ENCODE results near the gene RPS19BP1.

Gene RPS19BP1

DNA sequence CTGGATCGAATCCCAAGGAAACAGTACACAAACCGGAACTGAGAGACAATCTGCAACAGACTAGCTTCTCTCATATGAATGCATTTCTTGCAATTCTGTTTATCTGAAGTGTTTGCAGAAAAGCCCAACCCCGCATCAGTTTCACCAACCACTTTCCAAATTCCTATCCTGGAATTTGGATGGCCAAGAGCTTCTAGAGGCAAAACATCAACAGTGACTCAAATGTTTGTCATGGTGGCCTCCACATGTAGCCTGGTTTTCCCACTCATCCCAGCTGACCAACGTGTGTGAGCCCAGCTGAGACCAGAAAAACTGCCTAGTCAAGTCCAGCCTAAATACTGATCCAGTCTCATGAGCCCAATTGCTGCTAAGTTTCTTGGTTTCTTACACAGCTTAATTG is 38.8 kb downstream of the RPS19BP1 start:
- Histone ChIP-seq H3K36me3 (ENCODE audit: insufficient read depth, insufficient read length, low read length) (peaks cover 6% of the 10 kb centered on the region), H3K9me3 (ENCODE audit: insufficient read depth, low read length) (no peaks in the 10 kb centered on the region), H3K4me3 (ENCODE audit: insufficient read length, low read depth) (no peak overlapping the region), H3K9ac (ENCODE audit: insufficient read length, low read depth) (no peak overlapping the region), H3K4me1 (ENCODE audit: insufficient read depth, insufficient read length) (peaks cover 13% of the 10 kb centered on the region), H3K27me3 (ENCODE audit: insufficient read depth, insufficient read length) (peaks cover 10% of the 10 kb centered on the region)
- no peak for TF ChIP-seq YY1 (IDR thresholded peaks at IDR 0.05; ENCODE audit: insufficient read depth, insufficient read length)
- no peak for TF ChIP-seq SUZ12 (IDR thresholded peaks at IDR 0.05; ENCODE audit: extremely low read depth, insufficient read depth, insufficient read length)
- TF ChIP-seq ZNF274 (IDR thresholded peaks at IDR 0.05; ENCODE audit: low read depth, low read length) = no peak
- no peak for DNase-seq (ENCODE audit: low read depth, low spot score)

DNA sequence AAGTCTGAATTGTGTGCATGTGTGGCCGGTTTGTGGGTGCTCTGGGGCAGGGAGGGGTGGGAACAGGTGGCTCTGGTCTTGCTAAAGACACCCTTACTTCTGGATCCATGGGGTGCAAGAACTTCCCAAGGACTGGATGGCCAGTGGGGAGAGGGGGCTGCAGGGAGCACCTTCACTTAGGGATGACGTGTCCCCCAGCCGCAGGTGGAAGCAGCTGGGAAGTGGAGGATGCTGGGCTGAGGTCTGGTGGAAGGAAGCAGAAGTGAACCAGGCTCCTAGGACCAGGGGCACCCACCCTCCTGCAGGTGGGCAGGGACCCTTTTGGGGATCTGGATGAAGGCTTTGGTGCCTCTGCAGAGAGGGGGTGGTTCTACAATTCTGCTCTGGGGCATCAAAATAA is 40.4 kb downstream of the RPS19BP1 start:
- H3K4me1 ChIP-seq (ENCODE audit: insufficient read depth, insufficient read length) = peaks cover 13% of the 10 kb centered on the region
- no peak for DNase-seq (ENCODE audit: low read depth, low spot score)
- H3K36me3 ChIP-seq (ENCODE audit: insufficient read depth, insufficient read length, low read length) = peaks cover 18% of the 10 kb centered on the region
- H3K4me3 ChIP-seq (ENCODE audit: insufficient read length, low read depth) = no peak overlapping the region
- H3K9ac ChIP-seq (ENCODE audit: insufficient read length, low read depth) = no peak overlapping the region
- peaks cover under 1% of the 10 kb centered on the region for H3K27me3 ChIP-seq (ENCODE audit: insufficient read depth, insufficient read length)
- no peaks in the 10 kb centered on the region for H3K9me3 ChIP-seq (ENCODE audit: insufficient read depth, low read length)
- TF ChIP-seq ZNF274 (IDR thresholded peaks at IDR 0.05; ENCODE audit: low read depth, low read length) (no peak), YY1 (IDR thresholded peaks at IDR 0.05; ENCODE audit: insufficient read depth, insufficient read length) (no peak), SUZ12 (IDR thresholded peaks at IDR 0.05; ENCODE audit: extremely low read depth, insufficient read depth, insufficient read length) (no peak)

DNA sequence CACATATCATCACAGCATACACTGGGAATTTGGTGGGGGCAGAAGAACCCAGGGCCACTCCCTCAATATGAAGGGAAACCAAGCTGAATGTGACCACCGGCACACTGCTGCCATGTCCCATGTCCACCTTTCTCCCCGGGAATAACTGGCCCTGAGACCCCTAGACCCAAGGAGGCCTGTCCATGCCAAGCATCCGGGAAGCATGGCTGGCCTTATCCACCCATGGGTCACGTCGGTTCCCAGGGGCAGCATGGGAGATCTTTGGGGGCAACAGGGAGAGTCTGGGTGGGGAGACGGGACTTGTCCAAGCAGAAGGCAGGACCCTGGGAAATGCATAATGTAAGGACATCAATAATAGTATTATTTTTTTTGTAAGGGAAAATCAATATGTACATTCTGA is 40.9 kb downstream of the RPS19BP1 start:
- no peak overlapping the region for H3K4me3 ChIP-seq (ENCODE audit: insufficient read length, low read depth)
- no peak for TF ChIP-seq YY1 (IDR thresholded peaks at IDR 0.05; ENCODE audit: insufficient read depth, insufficient read length)
- no peak for TF ChIP-seq ZNF274 (IDR thresholded peaks at IDR 0.05; ENCODE audit: low read depth, low read length)
- no peak for TF ChIP-seq SUZ12 (IDR thresholded peaks at IDR 0.05; ENCODE audit: extremely low read depth, insufficient read depth, insufficient read length)
- no peaks in the 10 kb centered on the region for H3K9me3 ChIP-seq (ENCODE audit: insufficient read depth, low read length)
- H3K36me3 ChIP-seq (ENCODE audit: insufficient read depth, insufficient read length, low read length) = peaks cover 18% of the 10 kb centered on the region
- no peak overlapping the region for H3K9ac ChIP-seq (ENCODE audit: insufficient read length, low read depth)
- DNase-seq (ENCODE audit: low read depth, low spot score) = no peak
- no peaks in the 10 kb centered on the region for H3K27me3 ChIP-seq (ENCODE audit: insufficient read depth, insufficient read length)
- H3K4me1 ChIP-seq (ENCODE audit: insufficient read depth, insufficient read length) = peaks cover 13% of the 10 kb centered on the region

DNA sequence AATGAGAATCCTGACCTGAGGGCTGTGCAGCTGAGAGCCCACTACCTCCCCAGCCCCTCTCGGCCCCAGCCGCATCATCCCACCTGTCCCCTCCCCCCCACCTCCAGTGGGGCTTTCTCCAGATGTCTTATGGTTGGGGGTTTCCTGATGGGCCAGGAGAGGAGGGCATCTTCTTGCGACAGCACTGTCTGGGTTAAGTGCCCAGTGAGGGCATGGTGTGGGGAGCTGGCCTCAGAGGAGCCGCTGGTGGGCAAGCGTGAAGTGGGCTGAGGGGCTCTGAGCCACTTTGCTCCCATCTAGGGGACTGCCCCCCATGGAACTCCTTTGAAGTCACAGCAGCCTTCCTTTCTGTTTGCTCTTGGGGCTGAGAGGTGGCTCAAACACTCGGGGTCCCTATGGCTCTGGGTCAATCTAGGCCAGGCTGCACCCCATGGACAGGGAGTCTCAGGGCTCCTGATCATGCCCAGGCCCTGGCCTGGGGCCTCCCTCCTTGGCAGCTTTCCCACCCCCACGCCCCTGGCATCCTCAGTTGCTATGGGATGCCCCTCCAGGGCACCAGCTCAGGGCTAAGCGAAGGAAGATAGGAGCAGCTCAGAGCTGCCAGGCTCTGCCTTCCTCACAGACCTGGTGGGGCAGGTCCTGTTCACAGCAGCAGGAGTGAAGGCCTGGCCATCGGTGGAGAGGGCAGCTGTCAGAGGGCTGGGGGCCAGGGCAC is 41.4 kb downstream of the RPS19BP1 start:
- TF ChIP-seq SUZ12 (IDR thresholded peaks at IDR 0.05; ENCODE audit: extremely low read depth, insufficient read depth, insufficient read length) (no peak), ZNF274 (IDR thresholded peaks at IDR 0.05; ENCODE audit: low read depth, low read length) (no peak), YY1 (IDR thresholded peaks at IDR 0.05; ENCODE audit: insufficient read depth, insufficient read length) (no peak)
- no peak overlapping the region for H3K9ac ChIP-seq (ENCODE audit: insufficient read length, low read depth)
- no peaks in the 10 kb centered on the region for H3K9me3 ChIP-seq (ENCODE audit: insufficient read depth, low read length)
- H3K27me3 ChIP-seq (ENCODE audit: insufficient read depth, insufficient read length) = no peaks in the 10 kb centered on the region
- DNase-seq (ENCODE audit: low read depth, low spot score) = no peak
- H3K4me3 ChIP-seq (ENCODE audit: insufficient read length, low read depth) = no peak overlapping the region
- peaks cover 18% of the 10 kb centered on the region for H3K36me3 ChIP-seq (ENCODE audit: insufficient read depth, insufficient read length, low read length)
- H3K4me1 ChIP-seq (ENCODE audit: insufficient read depth, insufficient read length) = peaks cover 10% of the 10 kb centered on the region

DNA sequence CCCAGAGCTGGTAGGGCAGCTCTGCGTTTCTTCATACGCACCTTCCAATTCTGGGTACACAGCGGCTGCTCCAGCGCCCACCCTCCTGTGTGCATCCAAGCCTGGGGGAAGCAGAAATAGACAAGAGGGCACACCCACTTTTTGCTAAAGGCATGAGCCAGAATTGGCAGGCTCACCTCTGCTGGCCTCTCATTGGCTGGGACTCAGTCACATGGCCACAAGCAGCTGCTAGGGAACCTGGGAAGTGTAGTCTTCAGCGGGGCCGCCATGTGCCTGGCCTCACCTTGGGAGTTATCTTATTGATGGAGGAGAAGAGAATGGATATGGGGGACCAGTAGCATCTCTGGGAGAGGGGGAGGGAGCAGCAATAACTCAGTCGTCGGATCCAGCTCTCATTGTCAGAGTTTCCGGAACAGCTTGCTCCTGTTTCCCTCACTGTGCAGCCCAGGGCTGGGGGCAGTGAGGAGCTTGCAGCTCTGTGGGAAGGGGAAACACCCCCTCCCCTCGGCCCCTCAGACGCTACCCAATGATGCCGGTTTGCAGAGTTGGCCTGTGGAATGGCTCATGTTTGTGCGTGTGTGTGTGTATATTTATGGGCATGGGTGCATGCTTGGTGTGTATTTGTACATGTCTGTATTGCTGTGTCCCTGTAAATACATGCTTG is 42.3 kb downstream of the RPS19BP1 start:
- Histone ChIP-seq H3K4me1 (ENCODE audit: insufficient read depth, insufficient read length) (peaks cover 8% of the 10 kb centered on the region), H3K36me3 (ENCODE audit: insufficient read depth, insufficient read length, low read length) (peaks cover 18% of the 10 kb centered on the region), H3K9me3 (ENCODE audit: insufficient read depth, low read length) (no peaks in the 10 kb centered on the region), H3K4me3 (ENCODE audit: insufficient read length, low read depth) (no peak overlapping the region), H3K27me3 (ENCODE audit: insufficient read depth, insufficient read length) (no peaks in the 10 kb centered on the region), H3K9ac (ENCODE audit: insufficient read length, low read depth) (no peak overlapping the region)
- DNase-seq (ENCODE audit: low read depth, low spot score) = no peak
- TF ChIP-seq ZNF274 (IDR thresholded peaks at IDR 0.05; ENCODE audit: low read depth, low read length) (no peak), YY1 (IDR thresholded peaks at IDR 0.05; ENCODE audit: insufficient read depth, insufficient read length) (peak; percentile 66), SUZ12 (IDR thresholded peaks at IDR 0.05; ENCODE audit: extremely low read depth, insufficient read depth, insufficient read length) (no peak)

DNA sequence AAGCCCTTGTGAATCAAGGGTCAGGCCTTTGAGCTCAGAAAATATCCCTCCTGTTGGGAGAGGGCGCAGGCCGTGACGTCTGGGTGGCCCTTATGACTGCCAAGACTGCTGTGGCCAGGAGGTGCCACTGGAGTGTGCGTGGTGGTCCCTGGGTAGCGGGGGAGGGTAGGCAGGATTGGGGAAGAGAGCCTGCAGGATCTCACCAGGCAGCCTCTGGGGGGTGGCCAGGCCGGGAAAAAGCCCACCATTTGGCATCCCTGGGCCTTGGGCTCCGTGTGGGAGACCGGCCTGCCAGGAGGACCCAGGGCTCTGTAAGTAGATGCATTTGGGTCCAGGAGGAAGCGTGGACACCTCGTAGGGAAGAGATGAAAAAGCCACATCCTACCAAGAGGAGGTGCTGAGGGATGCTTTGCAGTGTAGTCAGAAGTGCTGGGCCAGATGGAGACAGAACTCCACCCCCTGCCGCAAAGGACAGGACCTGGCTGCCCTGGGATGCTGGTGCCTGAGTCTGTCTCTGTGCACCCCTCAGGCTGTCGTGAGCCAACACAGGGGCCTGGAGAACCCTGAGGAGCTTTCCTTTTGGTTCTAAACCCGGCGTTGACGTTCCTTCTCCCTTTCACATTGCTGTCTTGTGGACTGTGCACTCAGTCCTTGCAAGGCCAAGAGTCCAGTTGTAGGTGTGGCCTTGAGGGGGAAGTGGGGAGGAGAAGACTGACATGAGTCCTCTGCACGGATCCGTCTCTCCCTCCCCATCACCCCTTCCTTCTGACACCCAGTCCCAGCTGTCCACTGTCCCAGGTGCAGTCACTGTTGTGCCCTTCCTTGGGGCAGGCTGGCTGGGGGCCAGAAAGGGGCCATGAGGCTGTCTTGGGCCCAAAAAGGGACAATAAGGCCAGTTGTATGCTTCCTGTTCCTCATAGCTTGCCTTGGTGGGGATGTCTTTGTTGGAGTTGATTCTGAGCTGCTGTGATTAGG is 43.2 kb downstream of the RPS19BP1 start:
- H3K9me3 ChIP-seq (ENCODE audit: insufficient read depth, low read length) = no peaks in the 10 kb centered on the region
- peaks cover 18% of the 10 kb centered on the region for H3K36me3 ChIP-seq (ENCODE audit: insufficient read depth, insufficient read length, low read length)
- peaks cover 8% of the 10 kb centered on the region for H3K4me1 ChIP-seq (ENCODE audit: insufficient read depth, insufficient read length)
- TF ChIP-seq SUZ12 (IDR thresholded peaks at IDR 0.05; ENCODE audit: extremely low read depth, insufficient read depth, insufficient read length) = no peak
- TF ChIP-seq ZNF274 (IDR thresholded peaks at IDR 0.05; ENCODE audit: low read depth, low read length) = no peak
- TF ChIP-seq YY1 (IDR thresholded peaks at IDR 0.05; ENCODE audit: insufficient read depth, insufficient read length) = no peak
- no peak overlapping the region for H3K4me3 ChIP-seq (ENCODE audit: insufficient read length, low read depth)
- H3K9ac ChIP-seq (ENCODE audit: insufficient read length, low read depth) = no peak overlapping the region
- DNase-seq (ENCODE audit: low read depth, low spot score) = no peak
- H3K27me3 ChIP-seq (ENCODE audit: insufficient read depth, insufficient read length) = no peaks in the 10 kb centered on the region
